Measurements from ENCODE around the gene CDCA3. TPM values are rescaled to one million over a fixed set of nuclear protein-coding genes. Genes with fewer than 3 reads are reported as not detected.

The CDCA3 gene
- total and polyA plus RNA-seq, 2 of the 13 experiments (the other 11 are each of a cell fraction or from before 2014, with no cell fraction given), result 32.7 to 56.5 TPM

GRCh38 chr12:6899837-6900519 lies 48.9 kb upstream of the CDCA3 start (continued):
- no peak for TF ChIP-seq SIN3B (IDR thresholded peaks at IDR 0.05; ENCODE audit: low read length)
- TF ChIP-seq ZNF605 (CRISPR knock-in tag; IDR thresholded peaks at IDR 0.05), result no peak
- TF ChIP-seq THAP11 (CRISPR knock-in tag; IDR thresholded peaks at IDR 0.05), result no peak
- no peak for TF ChIP-seq TBL1XR1 (IDR thresholded peaks at IDR 0.05; ENCODE audit: borderline replicate concordance, low read length, partially characterized antibody)
- no peak for TF ChIP-seq GATAD1 (CRISPR knock-in tag; IDR thresholded peaks at IDR 0.05)
- no peak for TF ChIP-seq ZBTB46 (CRISPR knock-in tag; IDR thresholded peaks at IDR 0.05; ENCODE audit: borderline replicate concordance)
- no peak for TF ChIP-seq NBN (conservative IDR thresholded peaks at IDR 0.05)
- no peak for TF ChIP-seq ZNF407 (CRISPR knock-in tag; IDR thresholded peaks at IDR 0.05; ENCODE audit: not compliant biosample characterization)
- TF ChIP-seq ZNF674 (CRISPR knock-in tag; IDR thresholded peaks at IDR 0.05; ENCODE audit: low read depth), result no peak
- TF ChIP-seq KDM5A (IDR thresholded peaks at IDR 0.05; ENCODE audit: borderline replicate concordance, low read length), result no peak
- no peak for TF ChIP-seq PRDM15 (CRISPR knock-in tag; IDR thresholded peaks at IDR 0.05)
- no peak for TF ChIP-seq NFKBIZ (CRISPR knock-in tag; IDR thresholded peaks at IDR 0.05)

All from HepG2 (cell line).